Gastrocnemius medialis (tissue), 4 donors: ENCODE measurements around the gene NR6A1. TPM values are rescaled to one million over a fixed set of nuclear protein-coding genes. Genes with fewer than 3 reads are reported as not detected.

Source experiments
- ATAC-seq, 2 donors: fragments of 150-250 bp; one replicate each; pipeline ENCODE4 v1.9.1; 2016
- DNase-seq, 2 donors: peaks; one replicate each; pipeline ENCODE4 v3.0.0-alpha.2; 2019
- H3K27ac ChIP-seq, 4 donors: fragments of 200-600 bp; sonication (generic); 1 replicate in 1 of 4; 2 replicates in 3 of 4; pipeline ENCODE4 v1.5.1; 2016 to 2018; ENCODE audit warnings: mild to moderate bottlenecking in 2 of 4, moderate library complexity in 1 of 4
- H3K27me3 ChIP-seq, 3 donors: fragments of 200-600 bp; sonication (generic) in 2 of 3; 1 replicate in 1 of 3; 2 replicates in 2 of 3; pipeline versions ENCODE4 v1.5.1 to v1.6.0; 2016 to 2019; ENCODE audit warnings: mild to moderate bottlenecking in 1 of 3, moderate library complexity in 1 of 3
- H3K36me3 ChIP-seq, 2 donors: fragments of 200-600 bp; sonication (generic) in 1 of 2; one replicate each; pipeline ENCODE4 v1.5.1; 2017 to 2018
- H3K4me1 ChIP-seq, 2 donors: fragments of 200-600 bp; sonication (generic) in 1 of 2; one replicate each; pipeline ENCODE4 v1.5.1; 2016 to 2017; ENCODE audit warnings: mild to moderate bottlenecking in 2 of 2
- H3K4me3 ChIP-seq, 4 donors: fragments of 200-600 bp; sonication (generic) in 3 of 4; 1 replicate in 1 of 4; 2 replicates in 3 of 4; pipeline ENCODE4 v1.5.1; 2016 to 2019; ENCODE audit warnings: mild to moderate bottlenecking in 2 of 4
- H3K9me3 ChIP-seq, 3 donors: fragments of 200-600 bp; sonication (generic) in 2 of 3; 1 replicate in 1 of 3; 2 replicates in 2 of 3; pipeline ENCODE4 v1.5.1; 2016 to 2019
- POLR2A ChIP-seq, 2 donors: fragments of 450-650 bp; IDR thresholded peaks; one replicate each; pipeline ENCODE4 v1.6.1; 2017; ENCODE audit warnings: antibody characterized with exemption in 2 of 2, mild to moderate bottlenecking in 2 of 2, moderate library complexity in 2 of 2
- in situ Hi-C, 4 donors: fragments of 200-750 bp; cut with MboI; loops; one replicate each; pipeline versions ENCODE4 v1.15.0 to v1.8.0; 2017; ENCODE audit warnings: low sequenced_read_pairs in 4 of 4
- intact Hi-C: fragments of 100-400 bp; cut with DNase I; formaldehyde crosslinking; loops from one replicate; pipeline ENCODE4 v1.15.1; 2023; ENCODE audit warnings: low total_unique reads
- total RNA-seq, 4 donors: library from RNA; depleted of rRNA; stranded (reverse); fragments of >200 nt; gene quantifications; one replicate each; pipeline versions ENCODE4 v1.1.0 to v1.2.3, GENCODE V29; 2016
- TF ChIP-seq, protein P1 (sequence below), 5 experiments: fragments of 450-650 bp in 3 of 5; fragments of 200-600 bp in 2 of 5; sonication (generic) in 2 of 5; IDR thresholded peaks in 4 of 5; conservative IDR thresholded peaks in 1 of 5; 1 replicate in 4 of 5; 2 replicates in 1 of 5; pipeline ENCODE4 v1.5.1; 2016 to 2019; ENCODE audit warnings: antibody characterized with exemption in 5 of 5, mild to moderate bottlenecking in 3 of 5, moderate library complexity in 3 of 5

Gene NR6A1
- total RNA-seq, 4 donors from 2014 or later = 0.58 to 5.6 (median 2.1) TPM

DNA sequence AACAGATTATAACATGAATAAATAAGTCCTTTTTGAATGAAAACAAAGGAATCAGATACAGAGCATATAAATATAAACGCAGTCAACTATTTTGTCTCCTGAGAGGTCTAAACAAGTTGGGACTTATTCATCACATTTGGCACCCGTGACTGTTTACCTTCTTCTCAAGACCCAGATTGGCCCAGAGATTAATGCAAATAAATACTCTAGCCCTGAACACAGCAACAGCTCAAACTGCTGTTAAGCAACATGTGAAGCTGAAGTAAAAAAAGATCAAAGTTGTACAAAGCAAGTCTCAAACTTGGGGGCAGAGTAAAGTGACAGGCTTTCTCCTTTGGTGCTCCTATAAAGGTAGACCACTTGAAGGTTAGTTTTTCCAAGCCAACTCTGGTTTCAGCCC, 168.9 kb downstream of the NR6A1 start:
- ATAC-seq (no peak), DNase-seq (no peak)
- in situ Hi-C loops (no loop called here), intact Hi-C loops (no loop called here)
- no peaks in the 10 kb centered on the region for H3K27me3 ChIP-seq
- no peak for TF ChIP-seq POLR2A (IDR thresholded peaks at IDR 0.05)
- TF ChIP-seq, protein P1, sequence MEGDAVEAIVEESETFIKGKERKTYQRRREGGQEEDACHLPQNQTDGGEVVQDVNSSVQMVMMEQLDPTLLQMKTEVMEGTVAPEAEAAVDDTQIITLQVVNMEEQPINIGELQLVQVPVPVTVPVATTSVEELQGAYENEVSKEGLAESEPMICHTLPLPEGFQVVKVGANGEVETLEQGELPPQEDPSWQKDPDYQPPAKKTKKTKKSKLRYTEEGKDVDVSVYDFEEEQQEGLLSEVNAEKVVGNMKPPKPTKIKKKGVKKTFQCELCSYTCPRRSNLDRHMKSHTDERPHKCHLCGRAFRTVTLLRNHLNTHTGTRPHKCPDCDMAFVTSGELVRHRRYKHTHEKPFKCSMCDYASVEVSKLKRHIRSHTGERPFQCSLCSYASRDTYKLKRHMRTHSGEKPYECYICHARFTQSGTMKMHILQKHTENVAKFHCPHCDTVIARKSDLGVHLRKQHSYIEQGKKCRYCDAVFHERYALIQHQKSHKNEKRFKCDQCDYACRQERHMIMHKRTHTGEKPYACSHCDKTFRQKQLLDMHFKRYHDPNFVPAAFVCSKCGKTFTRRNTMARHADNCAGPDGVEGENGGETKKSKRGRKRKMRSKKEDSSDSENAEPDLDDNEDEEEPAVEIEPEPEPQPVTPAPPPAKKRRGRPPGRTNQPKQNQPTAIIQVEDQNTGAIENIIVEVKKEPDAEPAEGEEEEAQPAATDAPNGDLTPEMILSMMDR (IDR thresholded peaks at IDR 0.05 in 4 of 5, conservative IDR thresholded peaks at IDR 0.05 in 1 of 5) = no peak
- no peaks in the 10 kb centered on the region for H3K9me3 ChIP-seq
- no peak overlapping the region for H3K4me3 ChIP-seq
- no peaks in the 10 kb centered on the region for H3K4me1 ChIP-seq
- H3K27ac ChIP-seq = no peak overlapping the region
- H3K36me3 ChIP-seq = no peaks in the 10 kb centered on the region

DNA sequence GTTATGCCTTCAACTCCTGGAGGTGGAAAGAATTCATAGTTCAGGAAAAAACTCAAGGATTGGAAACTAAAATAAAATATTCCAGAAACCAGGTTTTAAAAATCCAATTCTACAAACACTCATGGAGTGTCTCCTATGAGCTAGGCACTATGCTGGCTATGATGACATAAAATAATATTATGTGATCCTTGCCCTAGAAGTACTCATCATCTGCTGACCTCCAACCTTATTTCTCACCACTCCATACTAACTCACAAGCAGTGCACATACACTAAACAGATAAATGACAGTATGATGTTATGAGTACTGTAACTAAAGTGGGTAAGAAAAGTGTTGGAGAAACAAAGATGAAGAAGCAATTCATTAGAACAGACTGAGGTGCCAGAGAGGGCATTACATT, 170.7 kb downstream of the NR6A1 start:
- Histone ChIP-seq H3K36me3 (no peaks in the 10 kb centered on the region), H3K4me1 (peaks cover 0 to 7% of the 10 kb centered on the region in 2 donors), H3K4me3 (no peak overlapping the region), H3K27ac (no peak overlapping the region), H3K27me3 (no peaks in the 10 kb centered on the region), H3K9me3 (no peaks in the 10 kb centered on the region)
- intact Hi-C loops (no loop called here), in situ Hi-C loops (no loop called here)
- TF ChIP-seq POLR2A (IDR thresholded peaks at IDR 0.05) = no peak
- TF ChIP-seq, protein P1 (IDR thresholded peaks at IDR 0.05 in 4 of 5, conservative IDR thresholded peaks at IDR 0.05 in 1 of 5) = no peak
- DNase-seq (no peak), ATAC-seq (no peak)

DNA sequence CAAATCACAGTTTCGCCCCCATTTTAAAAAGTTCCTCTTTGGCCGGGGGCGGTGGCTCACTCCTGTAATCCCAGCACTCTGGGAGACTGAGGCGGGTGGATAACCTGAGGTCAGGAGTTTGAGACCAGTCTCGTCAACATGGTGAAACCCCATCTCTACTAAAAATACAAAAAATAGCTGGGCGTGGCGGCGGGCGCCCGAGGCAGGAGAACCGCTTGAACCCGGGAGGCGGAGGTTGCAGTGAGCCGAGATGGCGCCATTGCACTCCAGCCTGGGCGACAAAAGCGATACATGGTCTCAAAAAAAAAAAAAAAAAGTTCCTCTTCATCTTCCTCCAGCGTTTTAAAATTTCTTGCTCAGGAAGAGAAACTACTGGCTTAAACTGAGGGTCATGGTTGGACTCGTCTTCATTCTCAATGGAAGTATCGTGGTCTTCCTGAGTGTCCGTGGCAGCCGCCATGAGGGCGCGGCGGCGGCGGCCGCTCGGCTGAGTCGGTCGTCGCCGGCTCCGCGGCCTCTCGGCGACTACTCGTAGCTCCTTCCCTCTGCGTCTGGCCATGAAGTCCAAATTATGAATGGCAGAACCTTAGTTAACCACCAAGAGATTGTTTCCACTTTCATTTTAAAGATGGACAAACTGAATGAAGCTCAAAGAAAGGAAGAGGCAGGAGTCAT, 171.9 kb downstream of the NR6A1 start:
- Histone ChIP-seq H3K9me3 (no peaks in the 10 kb centered on the region), H3K27ac (no peak overlapping the region), H3K36me3 (no peaks in the 10 kb centered on the region), H3K4me1 (peaks cover 1 to 16% of the 10 kb centered on the region in 2 donors), H3K27me3 (no peaks in the 10 kb centered on the region), H3K4me3 (no peak overlapping the region)
- no peak for ATAC-seq
- in situ Hi-C loops = no loop called here
- DNase-seq = no peak
- intact Hi-C loops = no loop called here
- TF ChIP-seq, protein P1 (IDR thresholded peaks at IDR 0.05 in 4 of 5, conservative IDR thresholded peaks at IDR 0.05 in 1 of 5) = no peak
- no peak for TF ChIP-seq POLR2A (IDR thresholded peaks at IDR 0.05)

DNA sequence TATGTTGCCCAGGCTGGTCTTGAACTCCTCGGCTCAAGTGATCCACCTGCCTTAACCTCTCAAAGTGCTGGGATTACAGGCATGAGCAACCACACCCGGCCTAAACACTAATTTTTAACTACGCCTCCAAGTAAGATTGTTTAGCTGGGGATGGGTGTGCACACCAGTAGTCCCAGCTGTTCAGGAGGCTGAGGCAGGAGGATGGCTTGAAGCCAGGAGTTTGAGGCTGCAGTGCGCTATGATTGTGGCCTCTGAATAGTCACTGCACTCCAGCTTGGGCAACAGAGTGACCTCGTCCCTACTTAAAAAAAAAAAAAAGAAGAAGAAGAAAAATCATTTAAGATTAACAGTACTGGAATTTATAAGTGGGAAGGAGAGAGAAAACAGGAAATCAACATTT, 173.1 kb downstream of the NR6A1 start:
- Histone ChIP-seq H3K27me3 (no peaks in the 10 kb centered on the region), H3K9me3 (no peaks in the 10 kb centered on the region), H3K4me3 (no peak overlapping the region), H3K4me1 (peaks cover 3 to 16% of the 10 kb centered on the region in 2 donors), H3K27ac (no peak overlapping the region), H3K36me3 (no peaks in the 10 kb centered on the region)
- in situ Hi-C loops (no loop called here), intact Hi-C loops (no loop called here)
- TF ChIP-seq, protein P1 (IDR thresholded peaks at IDR 0.05 in 4 of 5, conservative IDR thresholded peaks at IDR 0.05 in 1 of 5) = no peak
- no peak for TF ChIP-seq POLR2A (IDR thresholded peaks at IDR 0.05)
- DNase-seq (no peak), ATAC-seq (no peak)
